Gastroesophageal sphincter (tissue), 4 donors: ENCODE measurements around the gene MAP3K20. TPM values are rescaled to one million over a fixed set of nuclear protein-coding genes. Genes with fewer than 3 reads are reported as not detected.

Experiments used
- ATAC-seq: fragments of 150-250 bp; one replicate; pipeline ENCODE4 v1.9.1; 2016; ENCODE audit warnings: mild to moderate bottlenecking, moderate library complexity
- H3K27ac ChIP-seq, 4 donors: fragments of 200-600 bp; sonication (generic) in 3 of 4; 1 replicate in 3 of 4; 2 replicates in 1 of 4; pipeline ENCODE4 v1.5.1; 2016 to 2019
- H3K27me3 ChIP-seq: fragments of 200-600 bp; sonication (generic); one replicate; pipeline ENCODE4 v1.5.1; 2019
- H3K36me3 ChIP-seq, 2 donors: fragments of 200-600 bp; sonication (generic); one replicate each; pipeline ENCODE4 v1.5.1; 2019; ENCODE audit warnings: control low read depth in 1 of 2
- H3K4me1 ChIP-seq, 3 donors: fragments of 200-600 bp; sonication (generic); 1 replicate in 2 of 3; 2 replicates in 1 of 3; pipeline ENCODE4 v1.5.1; 2016 to 2019; ENCODE audit warnings: control low read depth in 2 of 3
- H3K4me3 ChIP-seq, 2 donors: fragments of 200-600 bp; sonication (generic); one replicate each; pipeline ENCODE4 v1.5.1; 2019; ENCODE audit warnings: mild to moderate bottlenecking in 1 of 2, moderate library complexity in 1 of 2
- H3K9me3 ChIP-seq, 3 donors: fragments of 200-600 bp; sonication (generic); one replicate each; pipeline ENCODE4 v1.5.1; 2017 to 2019; ENCODE audit warnings: control low read depth in 2 of 3
- EP300 ChIP-seq: sonication (generic); formaldehyde crosslinking; IDR thresholded peaks from one replicate; pipeline ENCODE4 v1.6.1; 2017; ENCODE audit warnings: antibody characterized with exemption, mild to moderate bottlenecking
- POLR2A ChIP-seq, 2 donors: fragments of 450-650 bp; IDR thresholded peaks; one replicate each; pipeline ENCODE4 v1.6.1; 2017; ENCODE audit warnings: antibody characterized with exemption in 2 of 2, mild to moderate bottlenecking in 2 of 2, moderate library complexity in 1 of 2
- POLR2AphosphoS5 ChIP-seq: sonication (generic); formaldehyde crosslinking; IDR thresholded peaks from one replicate; pipeline ENCODE4 v1.6.1; 2017; ENCODE audit warnings: antibody characterized with exemption
- WGBS, 2 donors: methylation state at CpG; one replicate each; pipeline ENCODE4 v1.1.5; 2018; ENCODE audit warnings: low coverage in 1 of 2; 5-methylcytosine and 5-hydroxymethylcytosine counted together
- total RNA-seq, 4 donors: library from RNA; depleted of rRNA; stranded (reverse); fragments of >200 nt; gene quantifications; one replicate each; pipeline ENCODE4 v1.1.0, GENCODE V29; 2016
- TF ChIP-seq, protein P1 (sequence below), 4 experiments: fragments of 200-600 bp in 2 of 4; fragments of 450-650 bp in 2 of 4; sonication (generic) in 1 of 4; IDR thresholded peaks; one replicate each; pipeline ENCODE4 v1.5.1; 2017 to 2019; ENCODE audit warnings: antibody characterized with exemption in 4 of 4, mild to moderate bottlenecking in 2 of 4, moderate library complexity in 2 of 4

The MAP3K20 gene
- total RNA-seq, 4 donors from 2014 or later: 318 to 496 (median 327) TPM

DNA sequence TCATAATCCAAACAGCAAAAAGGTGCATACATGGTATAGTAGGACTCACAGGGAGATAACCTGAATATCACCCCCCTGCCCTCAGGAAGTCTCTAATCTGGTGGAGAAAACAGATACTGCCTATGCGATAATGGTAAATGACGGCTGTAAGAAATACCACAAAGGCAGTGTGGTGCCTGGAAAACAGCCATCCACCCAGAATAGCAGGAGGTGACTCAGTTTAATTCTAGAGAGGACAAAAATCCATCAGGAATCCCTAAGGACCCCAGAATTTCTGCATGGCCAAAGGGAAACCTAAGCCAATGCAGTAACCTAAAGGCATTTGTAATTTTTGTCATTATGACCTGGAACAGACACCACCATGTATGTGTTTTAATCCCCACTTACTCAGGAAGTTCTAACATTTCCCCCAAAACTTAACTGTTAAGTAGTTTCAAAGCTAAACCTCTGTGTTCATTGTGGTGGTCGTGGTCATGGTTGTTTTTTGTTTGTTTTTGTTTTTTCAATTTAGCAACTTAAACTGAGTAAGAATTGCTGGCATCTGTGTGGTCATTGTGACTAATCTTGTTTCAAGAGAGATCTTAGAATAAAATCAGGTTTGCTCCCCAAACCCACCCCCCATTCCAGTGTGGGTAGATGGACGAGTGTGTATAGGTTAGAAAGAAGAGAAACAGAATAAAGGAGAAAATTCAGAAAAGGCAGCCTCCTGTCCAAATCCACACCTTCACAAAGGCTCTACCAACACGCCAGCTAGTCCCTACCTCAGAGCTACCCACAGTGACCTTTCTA is 157.5 kb downstream of the MAP3K20 start:
- Histone ChIP-seq H3K27ac (no peak overlapping the region), H3K27me3 (no peaks in the 10 kb centered on the region), H3K36me3 (peaks cover 0 to 64% of the 10 kb centered on the region in 2 donors), H3K9me3 (no peaks in the 10 kb centered on the region), H3K4me3 (no peak overlapping the region), H3K4me1 (peaks cover 0 to 17% (median 0%) of the 10 kb centered on the region in 3 donors)
- ATAC-seq: no peak
- WGBS, 2 donors: 87 to 100% methylated on average over 1 to 5 of the region's 5 CpGs
- TF ChIP-seq POLR2A (IDR thresholded peaks at IDR 0.05) (no peak), POLR2AphosphoS5 (no peak), EP300 (no peak)
- TF ChIP-seq, protein P1, sequence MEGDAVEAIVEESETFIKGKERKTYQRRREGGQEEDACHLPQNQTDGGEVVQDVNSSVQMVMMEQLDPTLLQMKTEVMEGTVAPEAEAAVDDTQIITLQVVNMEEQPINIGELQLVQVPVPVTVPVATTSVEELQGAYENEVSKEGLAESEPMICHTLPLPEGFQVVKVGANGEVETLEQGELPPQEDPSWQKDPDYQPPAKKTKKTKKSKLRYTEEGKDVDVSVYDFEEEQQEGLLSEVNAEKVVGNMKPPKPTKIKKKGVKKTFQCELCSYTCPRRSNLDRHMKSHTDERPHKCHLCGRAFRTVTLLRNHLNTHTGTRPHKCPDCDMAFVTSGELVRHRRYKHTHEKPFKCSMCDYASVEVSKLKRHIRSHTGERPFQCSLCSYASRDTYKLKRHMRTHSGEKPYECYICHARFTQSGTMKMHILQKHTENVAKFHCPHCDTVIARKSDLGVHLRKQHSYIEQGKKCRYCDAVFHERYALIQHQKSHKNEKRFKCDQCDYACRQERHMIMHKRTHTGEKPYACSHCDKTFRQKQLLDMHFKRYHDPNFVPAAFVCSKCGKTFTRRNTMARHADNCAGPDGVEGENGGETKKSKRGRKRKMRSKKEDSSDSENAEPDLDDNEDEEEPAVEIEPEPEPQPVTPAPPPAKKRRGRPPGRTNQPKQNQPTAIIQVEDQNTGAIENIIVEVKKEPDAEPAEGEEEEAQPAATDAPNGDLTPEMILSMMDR (IDR thresholded peaks at IDR 0.05): no peak

DNA sequence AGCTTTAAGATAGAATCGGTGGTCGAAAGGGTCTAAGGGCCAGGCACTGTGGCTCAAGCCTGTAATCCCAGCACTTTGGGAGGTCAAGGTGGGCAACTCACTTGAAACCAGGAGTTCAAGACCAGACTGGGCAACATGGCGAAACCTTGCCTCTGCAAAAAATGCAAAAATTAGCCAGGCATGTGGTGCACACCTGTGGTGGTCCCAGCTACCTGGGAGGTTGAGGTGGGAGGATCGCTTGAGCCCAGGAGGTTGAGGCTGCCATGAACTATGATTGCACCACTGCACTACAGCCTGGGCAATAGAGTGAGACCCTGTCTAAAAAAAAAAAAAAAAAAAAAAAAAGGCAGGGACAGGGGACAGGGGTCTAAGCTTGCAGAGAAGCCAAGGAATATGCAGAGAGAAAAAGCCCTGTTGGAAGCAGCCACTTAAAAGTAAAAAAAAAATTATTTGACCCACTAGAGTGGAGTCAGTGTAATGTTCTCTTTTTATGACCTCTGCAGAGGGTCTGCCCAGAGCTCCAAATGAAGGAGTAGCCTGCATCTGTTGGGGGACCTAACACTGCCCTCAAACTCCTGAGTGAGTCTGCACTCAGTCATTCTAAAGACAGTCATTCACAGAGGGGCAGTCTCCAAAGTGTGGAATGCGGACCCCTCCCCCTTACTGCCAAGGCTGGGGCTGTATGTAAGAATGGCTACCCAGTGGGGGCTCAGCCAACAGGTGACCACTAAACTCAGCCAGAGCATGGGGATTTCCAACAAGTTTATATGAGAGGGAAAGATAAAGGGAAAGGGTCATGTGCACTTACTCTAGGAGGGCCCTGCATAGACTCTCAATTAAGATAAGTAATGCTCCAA is 160.5 kb downstream of the MAP3K20 start:
- no peak for ATAC-seq
- no peak for TF ChIP-seq POLR2A (IDR thresholded peaks at IDR 0.05)
- no peaks in the 10 kb centered on the region for H3K9me3 ChIP-seq
- peaks cover 0 to 82% of the 10 kb centered on the region in 2 donors for H3K36me3 ChIP-seq
- H3K27ac ChIP-seq: no peak overlapping the region
- H3K27me3 ChIP-seq: no peaks in the 10 kb centered on the region
- H3K4me3 ChIP-seq: no peak overlapping the region
- peaks cover 0 to 5% (median 0%) of the 10 kb centered on the region in 3 donors for H3K4me1 ChIP-seq
- 91% methylated on average over 5 of the region's 5 CpGs; no CpG with 5 or more reads in 1 of the 2 donors for WGBS, 2 donors

DNA sequence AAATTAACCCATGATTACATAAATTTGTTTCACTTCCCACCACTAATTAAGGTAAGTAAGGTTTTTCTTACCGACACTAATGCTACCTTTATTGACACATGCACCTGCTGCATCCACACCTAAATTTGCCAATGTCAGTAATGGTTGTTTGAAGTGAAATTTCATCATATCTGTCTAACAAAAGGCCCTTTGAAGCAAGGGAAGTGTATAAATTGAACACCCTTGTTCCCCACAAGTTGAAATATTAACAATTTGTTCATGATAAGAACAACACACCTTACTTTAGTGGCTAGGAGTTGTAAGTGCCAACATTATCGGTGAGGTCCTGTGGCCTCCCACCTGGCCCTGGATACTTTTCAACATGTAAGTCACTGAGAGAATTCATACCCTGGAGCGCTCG is 162.7 kb downstream of the MAP3K20 start:
- H3K36me3 ChIP-seq: peaks cover 0 to 89% of the 10 kb centered on the region in 2 donors
- H3K27me3 ChIP-seq: no peaks in the 10 kb centered on the region
- H3K4me3 ChIP-seq: no peak overlapping the region
- ATAC-seq: no peak
- TF ChIP-seq POLR2AphosphoS5: no peak
- TF ChIP-seq POLR2A (IDR thresholded peaks at IDR 0.05): no peak
- no peaks in the 10 kb centered on the region for H3K9me3 ChIP-seq
- 87 to 94% methylated on average over 4 of the region's 4 CpGs for WGBS, 2 donors
- no peak overlapping the region for H3K27ac ChIP-seq
- no peaks in the 10 kb centered on the region for H3K4me1 ChIP-seq

DNA sequence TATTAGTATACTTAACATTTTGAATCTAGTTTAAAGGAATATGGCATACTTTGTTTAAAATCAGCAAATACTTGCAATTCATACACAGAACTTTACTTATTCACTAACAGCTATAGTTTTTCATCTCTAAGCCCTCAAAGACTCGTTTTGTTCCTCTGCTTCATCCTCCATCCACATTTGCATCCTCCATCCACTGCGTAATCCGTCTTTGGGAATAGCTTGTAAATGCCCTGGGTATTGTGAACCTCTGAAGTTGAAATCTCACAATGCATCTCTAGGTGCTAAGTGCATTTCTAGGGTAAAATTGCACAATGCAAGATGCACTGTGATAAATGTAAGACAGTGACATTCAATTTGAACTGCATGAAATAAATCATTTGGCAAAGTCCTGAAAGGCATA is 163.2 kb downstream of the MAP3K20 start:
- no peaks in the 10 kb centered on the region for H3K9me3 ChIP-seq
- ATAC-seq: no peak
- H3K27ac ChIP-seq: no peak overlapping the region
- H3K4me3 ChIP-seq: no peak overlapping the region
- H3K4me1 ChIP-seq: no peaks in the 10 kb centered on the region
- peaks cover 0 to 87% of the 10 kb centered on the region in 2 donors for H3K36me3 ChIP-seq
- H3K27me3 ChIP-seq: no peaks in the 10 kb centered on the region
- TF ChIP-seq, protein P1 (IDR thresholded peaks at IDR 0.05): no peak
- no peak for TF ChIP-seq POLR2A (IDR thresholded peaks at IDR 0.05)
- TF ChIP-seq EP300: no peak
- TF ChIP-seq POLR2AphosphoS5: no peak
- 76 to 92% methylated on average over 3 of the region's 3 CpGs for WGBS, 2 donors

DNA sequence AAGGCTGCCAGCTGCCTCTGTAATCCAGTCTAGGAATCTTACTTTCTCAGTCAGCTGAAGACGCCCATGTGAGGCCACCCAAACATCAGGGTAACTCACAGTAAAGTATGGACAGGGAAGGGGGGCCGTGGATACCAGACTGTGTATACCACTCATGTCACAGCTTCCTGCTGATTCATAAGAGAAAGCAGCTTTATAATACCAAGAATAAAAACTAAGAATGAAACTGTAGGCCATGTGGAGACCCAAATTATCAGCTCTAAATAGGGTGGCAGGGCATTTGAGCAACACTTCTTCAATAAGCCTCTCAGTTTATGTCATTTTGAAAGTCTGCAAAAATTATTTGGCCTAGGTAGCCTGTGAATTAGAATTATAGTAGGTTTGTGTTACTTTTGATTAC is 164.0 kb downstream of the MAP3K20 start:
- TF ChIP-seq, protein P1 (IDR thresholded peaks at IDR 0.05): no peak
- TF ChIP-seq POLR2AphosphoS5: no peak
- WGBS, 2 donors: 71 to 72% methylated on average over 2 of the region's 2 CpGs
- no peak overlapping the region for H3K27ac ChIP-seq
- H3K36me3 ChIP-seq: peaks cover 0 to 80% of the 10 kb centered on the region in 2 donors
- no peaks in the 10 kb centered on the region for H3K9me3 ChIP-seq
- no peak for ATAC-seq
- no peaks in the 10 kb centered on the region for H3K27me3 ChIP-seq
- no peak overlapping the region for H3K4me3 ChIP-seq
- no peaks in the 10 kb centered on the region for H3K4me1 ChIP-seq
